NCI-H460 (cell line): Measurements from ENCODE around the gene CCL15. TPM values are rescaled to one million over a fixed set of nuclear protein-coding genes. Genes with fewer than 3 reads are reported as not detected.
"Not testable (repeated sequence)": the region's sequence is repeated elsewhere in the genome, so short reads cannot be mapped to it uniquely, and the experiment has no call there.

ENCODE experiments used
- DNase-seq: peaks from one replicate; pipeline ENCODE4 v3.0.0-alpha.2; 2016; ENCODE audit warnings: low read depth; ENCODE audit errors: extremely low read depth
- polyA plus RNA-seq: library from polyadenylated mRNA; depleted of rRNA; stranded (reverse); fragments of >200 nt; gene quantifications from 2 replicates; pipeline ENCODE4 v1.2.3, GENCODE V29; 2014; cell fraction: nucleus; rRNA removed
- total RNA-seq: library from RNA; depleted of rRNA; stranded (reverse); fragments of >200 nt; shearing (Covaris generic); gene quantifications from 2 replicates; pipeline ENCODE4 v1.2.3, GENCODE V29; 2014; rRNA removed

CCL15 gene
- not detected in 2 replicates for total RNA-seq
- not detected in 2 replicates for polyA plus RNA-seq

GRCh38 chr17:36001110-36001771, at the start of gene CCL15:
Gene CCL15, minus strand, starts transcription at chr17:36001553. Its CDS starts 61 bp downstream, at chr17:36001492.
- no peak for DNase-seq

- no peak for DNase-seq
These were observed 48.3 kb upstream of the CCL15 start for GRCh38 chr17:36049643-36050042.

- DNase-seq: no peak
These were observed 46.7 kb upstream of the CCL15 start for GRCh38 chr17:36048066-36048465.

GRCh38 chr17:36036235-36036634, 34.9 kb upstream of the CCL15 start:
- DNase-seq: no peak

- DNase-seq: no peak
These were observed 32.8 kb upstream of the CCL15 start for GRCh38 chr17:36034127-36034526.

GRCh38 chr17:36030956-36031355, 29.6 kb upstream of the CCL15 start:
- no peak for DNase-seq

- no peak for DNase-seq
These were observed 26.4 kb upstream of the CCL15 start for GRCh38 chr17:36027761-36028160.

GRCh38 chr17:36024106-36024869, 22.9 kb upstream of the CCL15 start:
- DNase-seq: no peak

- no peak for DNase-seq
These were observed 18.1 kb upstream of the CCL15 start for GRCh38 chr17:36019423-36019822.

- no peak for DNase-seq
These were observed 16.4 kb upstream of the CCL15 start, which contains the start of gene CCL23 for GRCh38 chr17:36017799-36018198. Gene CCL23, minus strand, starts transcription at chr17:36017972. Its CDS starts 75 bp downstream, at chr17:36017897.

- no peak for DNase-seq
These were observed 15.2 kb upstream of the CCL15 start for GRCh38 chr17:36016555-36016954.

- DNase-seq: not testable (repeated sequence)
These were observed 14.5 kb upstream of the CCL15 start for GRCh38 chr17:36015895-36016294.

GRCh38 chr17:36014946-36015345, 13.6 kb upstream of the CCL15 start:
- DNase-seq: no peak

- no peak for DNase-seq
These were observed 9.8 kb upstream of the CCL15 start for GRCh38 chr17:36011201-36011600.

- DNase-seq: no peak
These were observed 7.8 kb upstream of the CCL15 start for GRCh38 chr17:36008998-36009665.

GRCh38 chr17:36004594-36005108, 3.3 kb upstream of the CCL15 start:
- no peak for DNase-seq

GRCh38 chr17:36002631-36003030, 1.3 kb upstream of the CCL15 start:
- no peak for DNase-seq

GRCh38 chr17:36001862-36002603, 680 bp upstream of the CCL15 start:
- DNase-seq: no peak

- DNase-seq: no peak
These were observed 632 bp downstream of the CCL15 start for GRCh38 chr17:36000732-36001109.

GRCh38 chr17:35998756-35999155, 2.6 kb downstream of the CCL15 start:
- no peak for DNase-seq
